Measurements from ENCODE around the gene PROCA1. TPM values are rescaled to one million over a fixed set of nuclear protein-coding genes. Genes with fewer than 3 reads are reported as not detected.
A peak's percentile ranks its signal among the peaks of the same experiment; 100 is the strongest.

PROCA1 gene, protein sequence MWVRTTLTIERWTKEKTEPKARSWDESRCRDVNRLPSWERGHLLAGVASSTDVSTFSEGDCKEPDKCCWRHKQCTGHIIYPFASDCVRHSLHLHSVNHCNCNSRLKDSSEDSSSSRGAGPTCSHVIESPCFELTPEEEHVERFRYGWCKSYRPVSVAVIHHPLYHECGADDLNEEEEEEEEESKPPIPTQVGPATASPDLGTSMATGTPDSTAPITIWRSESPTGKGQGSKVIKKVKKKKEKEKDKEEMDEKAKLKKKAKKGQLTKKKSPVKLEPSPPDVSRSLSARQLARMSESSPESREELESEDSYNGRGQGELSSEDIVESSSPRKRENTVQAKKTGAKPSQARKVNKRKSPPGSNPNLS
- 1 to 10 TPM; 4.0 to 6.3 (median 5.2) TPM for polyA plus RNA-seq (ENCODE audit: insufficient read length in 3 of 3)

DNA sequence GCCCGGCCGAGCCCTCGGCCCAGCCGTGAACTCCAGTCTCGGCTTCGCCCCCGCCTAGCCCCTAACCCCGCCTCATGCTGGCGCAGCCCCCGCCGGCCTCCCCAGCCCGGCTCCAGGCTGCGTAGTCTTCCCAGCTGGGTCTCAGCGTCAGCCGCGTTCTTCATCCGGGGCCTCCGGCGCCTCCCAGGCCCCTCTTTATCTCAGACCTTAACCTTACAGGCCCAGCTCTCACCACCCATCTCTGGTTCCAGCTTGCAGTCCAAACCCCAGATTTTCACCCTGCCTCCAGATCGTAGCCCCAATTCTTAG lies at the start of gene PROCA1:
TSS of gene PROCA1 (minus strand) at position 166 of the 309 bp plus-strand sequence. CDS start 228 bp downstream, outside the sequence.
- DNase-seq (ENCODE audit: low read depth in 3 of 3, low spot score in 2 of 3), result no peak

DNA sequence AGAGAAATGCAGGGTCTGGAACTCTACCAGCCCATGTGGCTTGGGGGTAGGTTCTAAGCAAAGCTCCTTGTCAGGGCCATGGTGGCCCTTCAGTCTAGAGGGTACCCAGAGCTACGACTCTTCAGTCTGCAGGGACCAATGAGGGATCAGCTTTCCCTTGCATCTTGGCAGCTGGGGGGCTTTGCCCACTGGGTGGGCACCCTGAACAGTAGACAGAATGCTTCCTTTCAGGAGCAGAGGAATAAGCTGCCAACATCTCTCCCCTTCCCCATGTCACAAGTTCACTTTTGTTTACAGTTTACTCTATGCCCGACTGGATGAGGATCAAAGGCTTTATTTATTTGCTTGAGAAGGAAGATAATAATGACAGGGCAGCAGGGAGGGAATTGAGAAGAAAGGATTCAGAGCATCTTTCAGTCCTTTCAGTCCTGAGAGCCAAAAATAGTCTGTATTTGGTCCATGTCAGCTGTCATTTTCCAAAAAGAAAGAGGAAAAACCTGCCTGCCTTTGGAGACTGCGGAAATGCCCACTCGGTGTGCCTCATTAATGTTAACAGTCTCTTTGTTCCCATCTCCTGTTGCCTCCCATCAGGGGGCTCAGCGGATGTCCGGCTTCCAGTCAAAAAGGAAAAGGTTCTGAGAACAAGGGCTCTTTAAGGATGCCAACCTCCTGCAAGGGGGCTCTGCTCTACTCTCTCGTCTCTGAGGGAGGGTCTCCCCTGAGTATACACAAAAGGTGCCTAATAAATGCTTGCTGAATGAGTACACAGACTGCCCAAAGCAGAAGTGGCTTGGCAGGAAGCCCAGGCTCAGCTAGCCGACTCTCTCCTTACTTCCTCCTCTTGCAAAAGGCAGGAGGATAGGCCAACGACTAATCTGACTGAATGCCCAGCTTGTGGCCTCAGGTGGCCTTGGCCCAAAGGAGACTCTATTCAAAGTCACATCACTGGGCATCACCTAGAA lies 49.2 kb upstream of the PROCA1 start:
- no peak for DNase-seq (ENCODE audit: low read depth in 3 of 3, low spot score in 2 of 3)

DNA sequence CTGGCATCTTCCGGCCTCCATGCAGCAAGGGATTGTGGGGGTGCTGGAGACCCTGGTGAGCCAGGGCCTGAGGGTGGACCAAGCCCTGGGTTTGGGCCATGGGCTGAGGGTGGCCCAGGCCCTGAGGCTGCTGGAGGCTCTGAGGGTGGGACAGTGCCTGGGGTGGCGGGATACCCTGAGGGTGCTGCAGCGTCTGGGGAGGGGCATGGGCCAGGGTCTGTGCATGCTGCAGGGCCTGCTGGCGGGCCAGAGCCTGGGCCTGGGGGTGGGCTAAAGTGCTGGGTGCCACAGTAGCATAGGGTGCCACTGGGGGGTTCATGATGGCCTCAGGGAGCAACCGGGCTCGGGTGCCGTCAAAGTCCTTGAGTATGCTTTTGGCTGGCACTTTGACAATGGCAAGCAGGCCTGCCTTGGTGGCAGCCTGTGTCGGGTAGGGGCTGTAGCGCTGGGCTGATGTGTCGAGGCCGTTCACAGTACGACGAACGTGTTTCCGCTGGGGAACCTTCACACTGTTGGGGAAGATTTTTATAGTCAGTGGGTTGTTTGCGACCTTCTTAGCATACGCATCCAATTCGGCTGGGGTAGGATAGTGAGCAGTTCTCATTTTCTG lies 47.7 kb upstream of the PROCA1 start:
- no peak for DNase-seq (ENCODE audit: low read depth in 3 of 3, low spot score in 2 of 3)

DNA sequence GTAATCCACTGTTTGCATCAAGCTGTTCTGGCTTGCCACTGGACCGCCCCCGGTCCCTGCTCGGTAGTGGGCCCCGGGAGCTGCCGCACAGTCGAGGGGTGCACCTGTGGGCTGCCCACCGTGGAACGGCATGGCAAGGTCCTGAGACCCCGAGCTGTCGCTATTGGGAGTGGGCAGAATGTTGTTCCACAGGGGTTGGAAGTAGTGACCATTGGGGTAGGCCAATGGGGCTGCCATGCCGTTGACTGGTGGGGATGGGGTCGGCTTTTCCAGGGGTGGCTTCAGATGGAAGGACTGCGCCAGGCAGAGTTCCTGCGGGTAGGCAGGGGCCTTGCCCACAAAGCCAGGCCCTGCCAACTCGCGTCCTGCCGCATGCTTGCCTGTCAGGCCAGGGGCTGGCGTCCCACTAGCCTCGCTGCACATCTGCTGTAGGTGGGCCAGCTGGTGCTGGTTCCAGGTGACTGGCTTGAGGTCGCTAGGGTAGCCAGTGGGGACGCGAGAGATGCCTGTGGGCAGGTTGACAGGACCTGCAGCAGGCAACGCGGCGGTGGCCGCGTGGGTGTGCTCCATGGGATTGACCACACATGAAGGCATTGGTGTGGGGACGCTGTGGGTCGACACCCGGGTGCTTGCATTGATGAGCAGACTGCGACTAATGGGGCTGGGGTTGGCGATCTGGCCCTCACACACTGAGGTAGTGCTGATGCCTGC lies 46.9 kb upstream of the PROCA1 start:
- DNase-seq (ENCODE audit: low read depth in 3 of 3, low spot score in 2 of 3), result no peak

DNA sequence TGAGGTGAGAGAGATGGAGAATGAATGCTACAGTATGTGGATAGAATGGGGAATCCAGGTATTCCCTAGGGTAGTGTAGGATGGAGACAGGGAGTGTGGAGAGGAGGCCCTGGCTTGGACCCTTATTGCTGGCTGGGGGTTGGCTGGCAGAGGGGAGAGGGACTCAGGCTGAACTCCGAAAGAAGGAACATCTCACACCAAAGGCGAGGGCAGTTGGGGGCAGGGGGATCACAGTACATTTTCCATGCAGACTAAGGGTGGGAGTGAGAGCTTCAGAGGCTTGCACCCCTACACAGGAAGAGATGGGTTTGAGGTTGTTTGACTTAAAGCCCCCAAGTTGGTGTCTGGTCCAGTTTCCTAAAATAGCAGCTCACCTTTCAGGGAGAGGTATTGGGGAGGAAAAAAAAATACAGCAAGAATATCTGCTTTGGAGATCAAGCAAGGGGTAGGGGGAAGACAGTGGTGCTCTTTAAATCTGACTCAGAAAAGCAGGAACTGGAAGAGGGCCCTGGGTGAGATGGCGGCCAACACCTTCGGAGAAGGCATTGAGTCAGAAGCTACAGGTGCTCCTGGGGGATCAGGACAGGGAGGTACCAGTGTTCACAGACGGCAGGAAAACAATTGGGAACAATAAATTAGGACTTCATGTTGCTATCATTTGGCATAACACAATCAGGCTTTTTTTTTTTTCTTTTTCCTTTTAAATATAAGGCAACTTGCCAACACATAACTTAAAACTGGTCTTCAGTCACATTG lies 44.5 kb upstream of the PROCA1 start:
- no peak for DNase-seq (ENCODE audit: low read depth in 3 of 3, low spot score in 2 of 3)

DNA sequence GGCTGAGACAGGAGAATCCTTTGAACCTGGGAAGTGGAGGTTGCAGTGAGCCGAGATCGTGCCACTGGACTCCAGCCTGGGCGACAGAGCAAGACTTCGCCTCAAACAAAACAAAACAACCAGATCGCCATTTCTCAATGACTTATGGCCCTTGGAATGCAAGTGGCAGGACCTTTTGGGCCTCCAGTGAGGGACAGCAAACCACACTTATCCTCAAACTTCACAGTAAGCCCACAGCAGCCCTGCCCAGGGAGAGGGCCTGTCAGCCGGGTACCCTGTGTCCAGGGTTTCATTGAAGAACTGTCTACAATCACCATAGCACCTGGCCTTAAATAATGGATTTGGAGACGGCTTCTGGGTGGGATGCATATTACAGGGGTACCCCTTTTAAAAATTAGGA lies 43.8 kb upstream of the PROCA1 start:
- DNase-seq (ENCODE audit: low read depth in 3 of 3, low spot score in 2 of 3), result no peak

DNA sequence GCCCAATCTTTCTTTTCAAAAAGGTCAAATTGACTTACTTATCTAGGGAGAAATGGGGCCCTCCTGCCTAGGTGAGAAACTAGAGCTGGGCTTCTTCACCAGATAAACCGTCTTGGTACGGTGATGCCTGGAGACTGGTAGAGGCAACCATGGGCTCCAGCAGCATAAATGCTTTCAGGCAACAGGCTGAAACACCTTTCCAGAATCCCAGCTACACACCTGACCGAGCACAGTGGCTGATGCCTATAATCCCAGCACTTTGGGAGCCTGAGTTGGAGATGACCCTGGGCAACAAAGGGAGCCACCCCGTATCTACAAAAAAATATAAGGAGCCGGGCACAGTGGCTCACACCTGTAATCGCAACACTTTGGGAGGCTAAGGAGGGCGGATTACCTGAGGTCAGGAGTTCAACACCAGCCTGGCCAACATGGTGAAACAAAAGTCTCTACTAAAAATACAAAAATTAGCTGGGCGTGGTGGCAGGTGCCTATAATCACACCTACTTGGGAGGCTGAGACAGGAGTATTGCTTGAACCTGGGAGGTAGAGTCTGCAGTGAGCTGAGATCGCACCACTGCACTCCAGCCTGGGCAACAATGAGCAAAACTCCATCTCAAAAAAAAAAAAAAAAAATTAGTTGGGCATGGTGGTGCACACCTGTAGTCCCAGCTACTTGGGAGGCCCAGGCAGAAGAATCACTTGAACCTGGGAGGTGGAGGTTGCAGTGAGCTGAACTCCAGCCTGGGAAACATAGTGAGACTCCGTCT lies 40.1 kb upstream of the PROCA1 start:
- no peak for DNase-seq (ENCODE audit: low read depth in 3 of 3, low spot score in 2 of 3)

DNA sequence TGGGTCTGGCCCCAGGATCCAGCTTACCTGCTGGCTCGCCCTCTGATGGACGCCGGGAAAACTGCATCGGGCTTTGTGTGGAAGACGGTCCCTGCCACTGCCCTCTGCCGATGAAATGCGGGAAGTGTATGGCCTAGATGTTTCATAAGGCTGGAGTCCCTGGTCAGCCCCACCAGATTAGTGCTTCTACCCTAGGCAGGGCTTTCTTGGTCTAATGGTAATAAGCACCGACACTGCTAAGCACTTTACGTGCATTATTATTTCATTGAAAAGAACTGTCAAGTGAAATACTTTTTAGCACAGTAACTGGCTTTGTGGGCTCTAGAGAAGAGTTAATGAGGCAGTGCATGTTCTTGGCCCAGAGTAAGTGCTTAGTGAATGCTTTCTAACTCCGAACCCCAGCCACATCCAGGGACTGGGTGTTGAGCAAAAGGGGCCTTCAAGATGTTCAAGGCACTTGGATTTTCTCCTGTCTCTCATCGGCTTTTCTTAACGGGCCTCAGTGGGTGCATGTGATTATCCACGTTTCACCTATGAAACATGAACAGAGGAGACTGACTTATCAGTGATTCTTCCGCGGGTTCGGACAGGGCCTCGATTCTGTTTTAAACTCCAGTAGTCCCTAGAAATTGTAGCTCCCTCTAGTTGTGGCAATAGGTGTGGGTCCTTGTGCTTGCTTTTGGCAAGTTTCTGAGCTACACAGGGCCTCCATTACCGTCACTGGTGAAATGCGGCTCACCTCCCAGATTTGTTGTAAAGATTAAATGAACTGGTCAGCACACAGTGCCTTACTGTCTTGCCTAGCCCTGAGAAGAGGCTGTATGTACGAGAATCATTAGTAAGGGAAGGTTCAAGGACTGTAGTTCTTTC lies 38.7 kb upstream of the PROCA1 start:
- DNase-seq (ENCODE audit: low read depth in 3 of 3, low spot score in 2 of 3), result peak; percentile 76 to 86 (median 85)

DNA sequence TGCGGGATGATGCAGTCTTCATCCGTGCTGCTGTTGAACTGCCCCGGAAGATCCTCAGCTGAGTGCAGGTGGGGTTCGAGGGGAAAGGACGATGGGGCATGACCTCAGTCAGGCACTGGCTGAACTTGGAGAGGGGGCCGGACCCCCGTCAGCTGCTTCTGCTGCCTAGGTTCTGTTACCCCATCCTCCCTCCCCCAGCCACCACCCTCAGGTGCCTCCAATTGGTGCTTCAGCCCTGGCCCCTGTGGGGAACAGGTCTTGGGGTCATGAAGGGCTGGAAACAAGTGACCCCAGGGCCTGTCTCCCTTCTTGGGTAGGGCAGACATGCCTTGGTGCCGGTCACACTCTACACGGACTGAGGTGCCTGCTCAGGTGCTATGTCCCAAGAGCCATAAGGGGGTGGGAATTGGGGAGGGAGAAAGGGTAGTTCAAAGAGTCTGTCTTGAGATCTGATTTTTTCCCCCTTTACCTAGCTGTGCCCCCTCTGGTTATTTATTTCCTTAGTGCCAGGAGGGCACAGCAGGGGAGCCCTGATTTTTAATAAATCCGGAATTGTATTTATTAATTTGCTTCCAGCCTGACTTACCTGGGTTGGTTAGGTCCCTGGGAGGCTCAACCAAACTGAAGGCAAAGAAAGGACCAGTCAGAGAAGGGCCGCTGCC lies 38.0 kb upstream of the PROCA1 start:
- DNase-seq (ENCODE audit: low read depth in 3 of 3, low spot score in 2 of 3), result no peak

DNA sequence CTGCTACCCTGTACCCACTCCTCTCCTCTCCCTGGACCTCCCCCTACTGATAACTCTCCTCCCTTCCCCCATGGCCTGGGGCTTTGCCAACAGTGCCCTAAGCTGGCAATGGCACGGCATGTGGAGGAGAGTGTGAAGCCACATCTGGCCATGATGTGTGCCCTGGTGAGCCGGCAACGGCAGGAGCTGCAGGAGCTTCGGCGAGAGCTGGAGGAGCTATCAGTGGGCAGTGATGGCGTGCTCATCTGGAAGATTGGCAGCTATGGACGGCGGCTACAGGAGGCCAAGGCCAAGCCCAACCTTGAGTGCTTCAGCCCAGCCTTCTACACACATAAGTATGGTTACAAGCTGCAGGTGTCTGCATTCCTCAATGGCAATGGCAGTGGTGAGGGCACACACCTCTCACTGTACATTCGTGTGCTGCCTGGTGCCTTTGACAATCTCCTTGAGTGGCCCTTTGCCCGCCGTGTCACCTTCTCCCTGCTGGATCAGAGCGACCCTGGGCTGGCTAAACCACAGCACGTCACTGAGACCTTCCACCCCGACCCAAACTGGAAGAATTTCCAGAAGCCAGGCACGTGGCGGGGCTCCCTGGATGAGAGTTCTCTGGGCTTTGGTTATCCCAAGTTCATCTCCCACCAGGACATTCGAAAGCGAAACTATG lies 37.3 kb upstream of the PROCA1 start:
- DNase-seq (ENCODE audit: low read depth in 3 of 3, low spot score in 2 of 3), result no peak

DNA sequence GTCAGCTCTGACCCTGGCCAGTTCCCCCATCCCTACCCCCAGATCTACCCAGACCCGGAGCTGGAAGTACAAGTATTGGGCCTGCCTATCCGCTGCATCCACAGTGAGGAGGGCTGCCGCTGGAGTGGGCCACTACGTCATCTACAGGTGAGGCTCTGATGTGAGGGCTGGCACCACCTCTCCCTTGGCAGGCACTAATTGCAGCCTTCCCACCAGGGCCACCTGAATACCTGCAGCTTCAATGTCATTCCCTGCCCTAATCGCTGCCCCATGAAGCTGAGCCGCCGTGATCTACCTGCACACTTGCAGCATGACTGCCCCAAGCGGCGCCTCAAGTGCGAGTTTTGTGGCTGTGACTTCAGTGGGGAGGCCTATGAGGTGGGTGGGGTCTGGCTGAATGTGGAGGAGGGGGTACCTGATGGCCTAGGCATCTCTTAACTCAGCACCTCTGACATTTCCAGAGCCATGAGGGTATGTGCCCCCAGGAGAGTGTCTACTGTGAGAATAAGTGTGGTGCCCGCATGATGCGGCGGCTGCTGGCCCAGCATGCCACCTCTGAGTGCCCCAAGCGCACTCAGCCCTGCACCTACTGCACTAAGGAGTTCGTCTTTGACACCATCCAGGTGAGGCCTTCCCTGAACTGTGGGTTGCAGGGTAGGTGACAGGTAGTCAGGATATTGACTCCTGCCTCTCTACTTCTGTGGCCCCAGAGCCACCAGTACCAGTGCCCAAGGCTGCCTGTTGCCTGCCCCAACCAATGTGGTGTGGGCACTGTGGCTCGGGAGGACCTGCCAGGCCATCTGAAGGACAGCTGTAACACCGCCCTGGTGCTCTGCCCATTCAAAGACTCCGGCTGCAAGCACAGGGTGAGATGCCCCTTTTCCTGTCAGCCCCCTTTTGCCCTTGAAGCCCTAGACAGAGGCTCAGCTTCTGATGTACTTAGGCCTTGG lies 36.4 kb upstream of the PROCA1 start:
- no peak for DNase-seq (ENCODE audit: low read depth in 3 of 3, low spot score in 2 of 3)

DNA sequence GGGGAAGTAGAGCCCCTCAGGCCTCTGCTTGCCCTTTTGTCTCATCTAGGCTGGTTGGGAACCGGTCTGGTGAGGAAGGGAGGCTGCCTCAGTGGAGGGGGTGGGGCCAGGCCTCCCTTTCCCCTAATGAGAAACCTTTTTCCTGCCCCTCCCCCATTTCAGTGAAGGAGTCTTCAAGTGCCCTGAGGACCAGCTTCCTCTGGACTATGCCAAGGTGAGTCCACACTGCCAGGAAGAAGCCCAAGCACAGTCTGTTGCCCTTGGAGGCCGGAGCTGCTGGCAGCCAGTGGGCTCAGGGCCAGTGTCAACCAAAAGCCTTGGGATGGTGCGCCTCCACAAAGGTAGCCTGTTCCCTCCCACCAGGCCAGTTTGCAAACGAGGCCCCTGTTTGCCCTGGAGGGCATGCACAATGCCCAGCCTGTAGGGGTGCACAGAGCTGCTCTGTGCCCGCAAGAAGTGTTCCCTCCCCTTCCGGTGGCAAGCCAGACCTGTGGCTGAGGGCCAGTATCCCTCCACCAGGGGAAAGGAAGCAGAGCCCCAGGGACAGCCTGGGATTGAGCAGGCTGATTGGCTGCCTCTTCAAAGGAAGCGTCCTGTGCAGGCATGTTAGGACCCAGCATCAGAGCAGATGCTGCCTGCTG lies 35.5 kb upstream of the PROCA1 start:
- no peak for DNase-seq (ENCODE audit: low read depth in 3 of 3, low spot score in 2 of 3)

DNA sequence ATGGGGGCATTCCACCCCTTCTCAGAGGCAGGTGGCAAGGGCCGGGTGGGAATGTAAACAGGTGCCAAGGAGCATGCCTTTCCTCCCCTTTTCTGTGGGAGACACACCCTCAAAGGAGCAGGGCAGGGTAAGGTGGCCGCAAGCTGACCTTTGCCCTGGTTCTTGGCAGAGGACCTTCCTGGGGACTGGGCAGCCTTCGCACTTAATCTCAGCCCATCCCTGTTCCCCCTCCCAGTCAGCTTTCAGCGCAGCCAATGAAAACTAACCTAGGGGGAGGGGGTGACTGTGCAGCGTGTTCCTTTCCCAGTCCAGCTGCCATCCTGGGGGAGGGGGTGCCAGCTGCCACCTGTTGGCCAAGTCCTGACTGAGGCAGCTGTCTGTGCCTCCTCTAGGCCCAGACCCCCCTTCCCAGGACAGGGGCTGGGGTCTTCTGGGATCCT lies 34.9 kb upstream of the PROCA1 start:
- no peak for DNase-seq (ENCODE audit: low read depth in 3 of 3, low spot score in 2 of 3)

DNA sequence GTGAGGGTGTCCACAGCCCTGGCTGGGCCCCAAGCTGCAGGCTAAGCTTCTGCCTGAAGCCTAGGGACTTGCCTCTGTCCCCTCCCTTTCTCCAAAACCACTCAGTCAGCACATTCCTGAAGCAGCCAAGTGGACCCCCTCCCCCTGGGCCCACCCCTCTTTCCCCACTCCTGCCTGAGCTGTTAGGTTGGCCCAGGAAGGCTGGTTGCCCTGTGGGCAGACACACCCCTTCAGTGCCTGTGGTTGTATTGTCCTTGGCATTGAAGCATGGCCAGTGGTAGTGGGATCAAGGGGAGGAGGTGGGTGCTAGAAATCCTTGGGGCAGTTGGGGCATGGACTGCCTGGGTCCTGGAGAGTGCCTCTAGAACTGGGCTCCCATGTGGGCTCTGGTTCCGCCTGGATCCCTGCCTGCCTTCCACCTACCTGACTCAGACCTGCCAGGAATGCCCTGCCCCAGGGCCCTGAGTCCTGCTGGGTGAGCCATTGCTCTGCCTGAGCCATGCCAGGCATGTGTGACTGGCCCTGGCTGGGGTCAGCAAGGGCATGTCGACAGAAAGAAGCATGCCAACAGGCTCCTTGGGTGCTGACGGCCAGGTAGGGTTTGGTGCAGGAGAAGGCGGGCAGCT lies 34.2 kb upstream of the PROCA1 start:
- DNase-seq (ENCODE audit: low read depth in 3 of 3, low spot score in 2 of 3), result no peak

Measured in right renal cortex interstitium (tissue), 3 donors.